RWPE2 (cell line): ENCODE results near the gene SYDE2.
"Not testable (repeated sequence)": the region's sequence is repeated elsewhere in the genome, so short reads cannot be mapped to it uniquely, and the experiment has no call there.

ENCODE experiments used
- ATAC-seq: fragments of 200-7000 bp; cut with Tn5 transposase; 3 replicates; pipeline ENCODE4 v1.9.1; 2021; ENCODE audit warnings: low read depth
- DNase-seq: peaks from one replicate; pipeline ENCODE4 v3.0.0-alpha.2; 2020; ENCODE audit warnings: low spot score
- H3K27ac ChIP-seq: fragments of 450-650 bp; 2 replicates; pipeline ENCODE4 v1.5.1; 2017; ENCODE audit warnings: mild to moderate bottlenecking; ENCODE audit not compliant: poor library complexity, severe bottlenecking
- H3K27me3 ChIP-seq: fragments of 250-450 bp; sonication (Bioruptor Pico); 2 replicates; pipeline ENCODE4 v1.5.1; 2021; ENCODE audit warnings: mild to moderate bottlenecking, moderate library complexity; ENCODE audit not compliant: insufficient read depth, poor library complexity, severe bottlenecking
- H3K36me3 ChIP-seq: fragments of 250-450 bp; sonication (Bioruptor Pico); 2 replicates; pipeline ENCODE4 v1.5.1; 2020; ENCODE audit warnings: low read depth, mild to moderate bottlenecking, moderate library complexity
- H3K4me1 ChIP-seq: fragments of 250-450 bp; sonication (Bioruptor Pico); 2 replicates; pipeline ENCODE4 v1.5.1; 2021; ENCODE audit warnings: mild to moderate bottlenecking, moderate library complexity; ENCODE audit not compliant: insufficient read depth, poor library complexity, severe bottlenecking
- H3K4me3 ChIP-seq: fragments of 250-450 bp; sonication (Bioruptor Pico); 2 replicates; pipeline ENCODE4 v1.5.1; 2021; ENCODE audit warnings: mild to moderate bottlenecking, moderate library complexity; ENCODE audit not compliant: severe bottlenecking
- H3K9me3 ChIP-seq: fragments of 250-450 bp; sonication (Bioruptor Pico); 2 replicates; pipeline ENCODE4 v1.5.1; 2021; ENCODE audit warnings: mild to moderate bottlenecking, moderate library complexity; ENCODE audit not compliant: severe bottlenecking
- CTCF ChIP-seq: fragments of 450-650 bp; IDR thresholded peaks from one replicate; pipeline ENCODE4 v1.5.1; 2017; ENCODE audit warnings: mild to moderate bottlenecking, moderate library complexity; ENCODE audit not compliant: poor library complexity, severe bottlenecking

SYDE2 gene

GRCh38 chr1:85200463-85201339, at the start of gene SYDE2:
SYDE2 (minus strand) TSS chr1:85201016; CDS start chr1:85200996, 20 bp downstream.
- peak; percentile 73 for DNase-seq
- Histone ChIP-seq H3K27ac (peak within 1 kb of the TSS; percentile 72), H3K36me3 (no peaks in the 10 kb centered on the region), H3K27me3 (no peaks in the 10 kb centered on the region), H3K4me3 (peak within 1 kb of the TSS; percentile 87), H3K9me3 (no peaks in the 10 kb centered on the region), H3K4me1 (peaks cover 29% of the 10 kb centered on the region)
- ATAC-seq = peak; percentile 70
- TF ChIP-seq CTCF = peak; percentile 16

GRCh38 chr1:85249042-85249441, 48.2 kb upstream of the SYDE2 start:
- H3K27me3 ChIP-seq, H3K27ac ChIP-seq, DNase-seq, H3K9me3 ChIP-seq, H3K4me3 ChIP-seq, ATAC-seq: not testable (repeated sequence)
- H3K4me1 ChIP-seq = peaks cover 21% of the 10 kb centered on the region
- H3K36me3 ChIP-seq = peaks cover 33% of the 10 kb centered on the region

GRCh38 chr1:85245891-85246290, 45.1 kb upstream of the SYDE2 start:
- ATAC-seq (no peak), DNase-seq (no peak)
- no peak overlapping the region for H3K27ac ChIP-seq
- no peak for TF ChIP-seq CTCF
- H3K9me3 ChIP-seq = no peaks in the 10 kb centered on the region
- H3K4me3 ChIP-seq = no peak overlapping the region
- peaks cover 17% of the 10 kb centered on the region for H3K4me1 ChIP-seq
- peaks cover 2% of the 10 kb centered on the region for H3K36me3 ChIP-seq
- H3K27me3 ChIP-seq = no peaks in the 10 kb centered on the region

GRCh38 chr1:85245456-85245855, 44.6 kb upstream of the SYDE2 start:
- Histone ChIP-seq H3K4me1 (peaks cover 17% of the 10 kb centered on the region), H3K27ac (peak overlapping the region; percentile 56), H3K4me3 (no peak overlapping the region), H3K9me3 (no peaks in the 10 kb centered on the region), H3K27me3 (no peaks in the 10 kb centered on the region), H3K36me3 (no peaks in the 10 kb centered on the region)
- TF ChIP-seq CTCF = no peak
- DNase-seq (no peak), ATAC-seq (peak; percentile 27; the same call in 1 of the 3 replicates)

- no peaks in the 10 kb centered on the region for H3K36me3 ChIP-seq
- no peak overlapping the region for H3K4me3 ChIP-seq
- no peaks in the 10 kb centered on the region for H3K27me3 ChIP-seq
- H3K4me1 ChIP-seq = peaks cover 17% of the 10 kb centered on the region
- no peaks in the 10 kb centered on the region for H3K9me3 ChIP-seq
- H3K27ac ChIP-seq = peak overlapping the region; percentile 56
- peak; percentile 56 for ATAC-seq
- TF ChIP-seq CTCF = no peak
- no peak for DNase-seq
Measured at GRCh38 chr1:85244271-85245061, 43.6 kb upstream of the SYDE2 start.
